HepG2 (cell line): ENCODE measurements around the gene DAZAP1. TPM values are rescaled to one million over a fixed set of nuclear protein-coding genes. Genes with fewer than 3 reads are reported as not detected.

Source experiments
- AHR ChIP-seq: IDR thresholded peaks from 2 replicates; pipeline ENCODE4 v1.6.1; 2018; ENCODE audit warnings: missing genetic modification reagents, missing compliant biosample characterization
- CSRNP1 ChIP-seq: sonication (generic); formaldehyde crosslinking; IDR thresholded peaks from 2 replicates; pipeline ENCODE4 v1.8.1; 2023; ENCODE audit warnings: mild to moderate bottlenecking, missing genetic modification reagents
- ERF ChIP-seq: IDR thresholded peaks from 2 replicates; pipeline ENCODE4 v1.6.1; 2018; ENCODE audit warnings: missing biosample characterization, missing genetic modification reagents
- IRF9 ChIP-seq: sonication (generic); formaldehyde crosslinking; IDR thresholded peaks from 2 replicates; pipeline ENCODE4 v1.8.0; 2022; ENCODE audit warnings: missing genetic modification reagents, mild to moderate bottlenecking, borderline replicate concordance
- POGZ ChIP-seq: sonication (generic); formaldehyde crosslinking; IDR thresholded peaks from 2 replicates; pipeline ENCODE4 v1.4.0; 2020; ENCODE audit warnings: mild to moderate bottlenecking, missing genetic modification reagents
- POLR2AphosphoS5 ChIP-seq: IDR thresholded peaks from 2 replicates; pipeline ENCODE4 v1.6.1; 2012; ENCODE audit warnings: low read depth, low read length
- RBM22 ChIP-seq: fragments of 200-400 bp; formaldehyde crosslinking; optimal IDR thresholded peaks from 2 replicates; pipeline ENCODE3; 2017; ENCODE audit warnings: mild to moderate bottlenecking, low read length, moderate library complexity
- TBX3 ChIP-seq: fragments of 450-650 bp; IDR thresholded peaks from 2 replicates; pipeline ENCODE4 v1.6.1; 2017; ENCODE audit warnings: antibody characterized with exemption, mild to moderate bottlenecking, inconsistent platforms, borderline replicate concordance
- ZHX1 ChIP-seq: sonication (generic); formaldehyde crosslinking; IDR thresholded peaks from 2 replicates; pipeline ENCODE4 v1.8.1; 2022; ENCODE audit warnings: low read depth, mild to moderate bottlenecking, missing genetic modification reagents
- ZNF558 ChIP-seq: sonication (generic); formaldehyde crosslinking; IDR thresholded peaks from 2 replicates; pipeline ENCODE4 v1.9.0; 2022; ENCODE audit warnings: mild to moderate bottlenecking, missing genetic modification reagents, borderline replicate concordance
- ZNF704 ChIP-seq: sonication (generic); formaldehyde crosslinking; IDR thresholded peaks from 2 replicates; pipeline ENCODE4 v1.8.1; 2023; ENCODE audit warnings: mild to moderate bottlenecking, inconsistent platforms, moderate library complexity, missing genetic modification reagents, borderline replicate concordance
- ZNF781 ChIP-seq: sonication (generic); formaldehyde crosslinking; IDR thresholded peaks from 2 replicates; pipeline ENCODE4 v1.5.1; 2020; ENCODE audit warnings: borderline replicate concordance, mild to moderate bottlenecking, missing genetic modification reagents; ENCODE audit errors: not compliant biosample characterization
- polyA plus RNA-seq, 8 experiments: library from polyadenylated mRNA; depleted of rRNA in 3 of 8; stranded (reverse) in 7 of 8; unstranded in 1 of 8; fragments of >200 nt; fragmentation: Illumina TruSeq in 4 of 8; extraction: Trizol in 4 of 8; gene quantifications; 2 replicates each; pipeline versions ENCODE4 v1.2.1 to v1.2.3, GENCODE V29; 2011 to 2016; ENCODE audit warnings: low read depth in 4 of 8, missing spikeins in 1 of 8, mixed read lengths in 1 of 8; ENCODE audit not compliant: insufficient read depth in 1 of 8
- total RNA-seq, 5 experiments: library from RNA; depleted of rRNA; stranded (reverse); fragments of >200 nt; fragmentation: Illumina TruSeq; extraction: Trizol; gene quantifications; 2 replicates each; pipeline ENCODE4 v1.2.3, GENCODE V29; 2016; ENCODE audit warnings: low read depth in 1 of 5

The DAZAP1 gene
- total and polyA plus RNA-seq, 2 of the 13 experiments (the other 11 are each of a cell fraction or from before 2014, with no cell fraction given), result 63.3 to 79.2 TPM

GRCh38 chr19:1478934-1479707 lies 71.7 kb downstream of the DAZAP1 start, which contains the start of gene C19orf25 (continued):
- no peak for TF ChIP-seq ZNF704 (CRISPR knock-in tag)
- 0 out of 2 replicates have a peak, but pooled peaks have one; percentile 46 for TF ChIP-seq ZHX1
- TF ChIP-seq POLR2AphosphoS5, result peak; percentile 85
- peak; percentile 19; the same call in 1 of the 2 replicates for TF ChIP-seq ZNF558 (CRISPR knock-in tag)
- peak; percentile 77 for TF ChIP-seq ERF
- TF ChIP-seq CSRNP1 (CRISPR knock-in tag), result peak; percentile 22; the same call in 1 of the 2 replicates
- peak; percentile 37; the same call in 1 of the 2 replicates for TF ChIP-seq POGZ (CRISPR knock-in tag)
- 0 out of 2 replicates have a peak, but pooled peaks have one; percentile 9 for TF ChIP-seq IRF9 (CRISPR knock-in tag)
- peak; percentile 71 for TF ChIP-seq TBX3
- TF ChIP-seq ZNF781 (CRISPR knock-in tag), result peak; percentile 74
- TF ChIP-seq AHR (CRISPR knock-in tag), result no peak
- TF ChIP-seq RBM22, result no peak
